ENCODE data around the gene PLEKHG2.
"Not testable (repeated sequence)": the region's sequence is repeated elsewhere in the genome, so short reads cannot be mapped to it uniquely, and the experiment has no call there.

The PLEKHG2 gene

GRCh38 chr19:39449116-39449797 is 36.8 kb downstream of the PLEKHG2 start:
- DNase-seq: no peak

GRCh38 chr19:39451257-39451656 is 38.8 kb downstream of the PLEKHG2 start:
- not testable (repeated sequence) for DNase-seq

- DNase-seq: no peak
Measured at GRCh38 chr19:39463403-39463802, 50.9 kb downstream of the PLEKHG2 start.

- no peak for DNase-seq
Measured at GRCh38 chr19:39465956-39466747, 53.7 kb downstream of the PLEKHG2 start.

GRCh38 chr19:39467941-39468340 is 55.5 kb downstream of the PLEKHG2 start:
- DNase-seq: no peak

GRCh38 chr19:39469036-39469435 is 56.6 kb downstream of the PLEKHG2 start:
- DNase-seq: no peak

- no peak for DNase-seq
Measured at GRCh38 chr19:39469567-39469966, 57.1 kb downstream of the PLEKHG2 start.

GRCh38 chr19:39470724-39471339 is 58.4 kb downstream of the PLEKHG2 start:
- no peak for DNase-seq

GRCh38 chr19:39471756-39472536 is 59.5 kb downstream of the PLEKHG2 start:
- DNase-seq: no peak

GRCh38 chr19:39472746-39473442 is 60.4 kb downstream of the PLEKHG2 start:
- no peak for DNase-seq

GRCh38 chr19:39473443-39473960 is 61.0 kb downstream of the PLEKHG2 start:
- no peak for DNase-seq

- DNase-seq: peak; percentile 69
Measured at GRCh38 chr19:39474139-39474620, 61.7 kb downstream of the PLEKHG2 start.

GRCh38 chr19:39475748-39476147 is 63.3 kb downstream of the PLEKHG2 start:
- DNase-seq: no peak

Data from hematopoietic multipotent progenitor cell treated with erythropoietin and hydrocortisone succinate and interleukin-3 and kit ligand, for 4 days (in vitro differentiated cells).